RWPE1 (cell line): ENCODE results near the gene ELAVL1.
A peak's percentile ranks its signal among the peaks of the same experiment; 100 is the strongest.

ENCODE experiments used
- CTCF ChIA-PET: fragments of 350-600 bp; sonication (Branson Sonifier 250); formaldehyde crosslinking; extraction: SDS; loops from one replicate; lab custom pipeline; 2021; lab: Yijun Ruan, JAX
- POLR2A ChIA-PET: fragments of 400-600 bp; formaldehyde crosslinking; extraction: SDS; loops from one replicate; lab custom pipeline; 2020; ENCODE audit warnings: antibody characterized with exemption; ENCODE audit not compliant: low non-redundant PET; lab: Yijun Ruan, JAX
- DNase-seq: peaks from one replicate; pipeline ENCODE4 v3.0.0; 2012; ENCODE audit warnings: low spot score
- H3K27ac ChIP-seq: fragments of 450-650 bp; 2 replicates; pipeline ENCODE4 v1.5.1; 2017
- CTCF ChIP-seq: fragments of 450-650 bp; conservative IDR thresholded peaks from 2 replicates; pipeline ENCODE4 v1.5.1; 2017; ENCODE audit warnings: low read depth, mild to moderate bottlenecking

ELAVL1 gene

GRCh38 chr19:7942981-7943443 lies 62.4 kb downstream of the ELAVL1 start:
- ChIA-PET CTCF (interaction anchor here (0.6 to 2.4 kb wide), 5 partner anchors 14 to 118 kb away, joined by 3 to 21 read pairs (median 4); no protein-coding TSS in a partner anchor), POLR2A (interaction anchor here (1.0 to 1.1 kb wide), 3 partner anchors 9 to 62 kb away, joined by 3 to 9 read pairs (median 6); partner anchors contain the start of genes ELAVL1 and MAP2K7)
- H3K27ac ChIP-seq = peak overlapping the region; percentile 86
- no peak for TF ChIP-seq CTCF
- no peak for DNase-seq

DNA sequence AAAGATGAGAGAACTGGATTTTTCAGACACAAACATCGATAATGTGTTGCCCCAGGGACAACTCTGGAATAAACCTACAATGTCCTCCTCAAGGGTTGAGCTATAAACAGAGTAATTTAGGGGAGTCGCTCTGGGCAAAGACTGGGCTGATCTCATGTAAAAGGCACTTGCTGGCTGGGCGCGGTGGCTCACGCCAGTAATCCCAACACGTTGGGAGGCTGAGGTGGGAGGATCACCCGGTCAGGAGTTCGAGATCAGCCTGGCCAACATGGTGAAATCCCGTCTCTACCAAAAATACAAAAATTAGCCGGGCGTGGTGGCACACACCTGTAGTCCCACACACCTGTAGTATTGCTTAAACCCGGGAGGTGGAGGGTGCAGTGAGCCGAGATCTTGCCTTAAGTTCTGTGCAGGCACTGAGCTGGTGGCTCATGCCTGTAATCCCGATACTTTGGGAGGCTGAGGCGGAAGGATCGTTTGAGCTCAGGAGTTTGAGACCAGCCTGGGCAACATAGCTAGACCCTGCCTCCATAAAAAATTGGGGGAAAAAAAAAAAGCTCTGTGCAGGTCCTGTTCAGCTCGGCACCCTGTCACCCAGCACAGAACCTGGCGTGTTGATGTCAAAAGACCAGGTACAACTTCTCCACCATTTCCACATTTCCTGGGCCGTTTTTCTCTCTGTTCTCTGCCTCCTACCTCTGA lies 63.4 kb downstream of the ELAVL1 start:
- no peak for TF ChIP-seq CTCF
- ChIA-PET POLR2A (no interaction called here), CTCF (interaction anchor here (0.6 to 0.7 kb wide), 2 partner anchors 13 to 36 kb away, joined by 3 to 4 read pairs; no protein-coding TSS in a partner anchor)
- H3K27ac ChIP-seq = peak overlapping the region; percentile 86; the same call in 1 of the 2 replicates
- DNase-seq = no peak

DNA sequence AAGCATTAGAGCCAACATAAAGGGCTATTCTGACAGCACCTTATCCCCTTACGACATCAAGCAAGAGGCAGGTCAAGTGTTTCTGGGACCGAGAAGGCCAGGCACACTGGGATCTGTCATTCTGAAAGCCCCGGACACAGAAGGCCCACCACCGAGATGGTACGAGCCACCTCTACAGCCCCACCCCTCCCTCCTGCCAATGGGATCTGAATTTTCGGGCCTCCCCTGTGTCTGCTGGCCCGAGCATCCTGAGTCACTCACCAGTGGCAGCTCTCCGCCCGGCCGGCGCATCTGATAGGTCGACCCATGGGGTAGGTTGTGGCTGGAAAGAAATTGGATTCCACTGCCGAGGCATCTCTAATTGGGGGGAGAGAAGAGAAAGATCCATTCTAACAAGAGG lies 64.6 kb downstream of the ELAVL1 start:
- H3K27ac ChIP-seq = peak overlapping the region; percentile 9
- ChIA-PET CTCF (interaction anchor here (0.6 kb wide), 1 partner anchor 51 kb away, joined by 5 read pairs; no protein-coding TSS in a partner anchor), POLR2A (interaction anchor here (0.6 kb wide), 1 partner anchor 8 kb away, joined by 8 read pairs; no protein-coding TSS in a partner anchor)
- no peak for TF ChIP-seq CTCF
- DNase-seq = no peak

DNA sequence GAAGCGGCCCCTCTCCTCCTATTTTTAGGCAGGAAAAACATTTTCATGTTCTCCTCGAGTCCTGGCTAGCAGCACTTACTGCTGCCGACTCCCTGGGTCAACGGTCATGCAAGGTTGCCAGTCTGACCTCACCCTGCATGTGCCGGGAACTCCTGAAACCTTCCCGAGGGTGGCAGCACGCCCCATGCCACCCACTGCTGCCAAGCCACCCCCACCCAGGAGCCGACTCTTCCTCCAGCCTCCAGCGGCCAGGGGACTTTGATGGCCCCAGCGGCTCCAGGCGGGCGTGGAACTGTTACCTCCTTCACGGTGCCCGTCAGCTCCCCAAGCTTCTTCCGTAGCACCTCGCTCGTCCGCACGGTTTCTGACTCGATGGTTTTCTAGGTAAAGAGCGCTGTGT lies 70.7 kb downstream of the ELAVL1 start:
- ChIA-PET POLR2A (no interaction called here), CTCF (no interaction called here)
- no peak for TF ChIP-seq CTCF
- no peak for DNase-seq
- no peak overlapping the region for H3K27ac ChIP-seq

- ChIA-PET CTCF (no interaction called here), POLR2A (no interaction called here)
- no peak for TF ChIP-seq CTCF
- no peak for DNase-seq
- H3K27ac ChIP-seq = no peak overlapping the region
Measured at GRCh38 chr19:7933828-7934725, 71.4 kb downstream of the ELAVL1 start.

GRCh38 chr19:7933411-7933810 lies 72.0 kb downstream of the ELAVL1 start:
- ChIA-PET POLR2A (no interaction called here), CTCF (no interaction called here)

More at GRCh38 chr19:7933411-7933810, 72.0 kb downstream of the ELAVL1 start:
- no peak for DNase-seq
- no peak overlapping the region for H3K27ac ChIP-seq
- TF ChIP-seq CTCF = no peak
